GM12878 (cell line): ENCODE results near the gene SNAP29. TPM values are rescaled to one million over a fixed set of nuclear protein-coding genes. Genes with fewer than 3 reads are reported as not detected.

Experiments used
- ATAC-seq: fragments of 200-7000 bp; cut with Tn5 transposase; 3 replicates; pipeline ENCODE4 v1.9.1; 2020; ENCODE audit warnings: mild to moderate bottlenecking, moderate library complexity
- BruUV-seq: library from RNA; stranded (reverse); fragments of 400-500 nt; replicated peaks from 2 replicates; lab custom pipeline; 2021; lab: Mats Ljungman, UMichigan
- CTCF ChIA-PET: fragments of 300-600 bp; sonication (Branson Sonifier 250); formaldehyde crosslinking; extraction: SDS; loops from one replicate; lab custom pipeline; 2021; ENCODE audit warnings: inconsistent platforms; lab: Yijun Ruan, JAX
- POLR2A ChIA-PET: fragments of 350-600 bp; formaldehyde crosslinking; extraction: SDS; loops from one replicate; lab custom pipeline; 2021; ENCODE audit warnings: inconsistent platforms; lab: Charles Lee
- RAD21 ChIA-PET: fragments of 300-600 bp; sonication (Branson Sonifier 250); formaldehyde crosslinking; loops from one replicate; lab custom pipeline; 2023; ENCODE audit warnings: antibody characterized with exemption; ENCODE audit not compliant: unreplicated experiment; lab: Charles Lee
- SMC1A ChIA-PET: fragments of 300-600 bp; sonication (Branson Sonifier 250); formaldehyde crosslinking; loops from one replicate; lab custom pipeline; 2023; ENCODE audit not compliant: unreplicated experiment, uncharacterized antibody; lab: Charles Lee
- DNase-seq: peaks from one replicate; pipeline ENCODE4 v3.0.0-alpha.2; 2011; ENCODE audit warnings: low read depth, low spot score
- FAIRE-seq: peaks from 3 replicates; lab custom pipeline; 2011; peaks lifted over from hg19 to GRCh38; lab: Jason Lieb, UNC
- H2AFZ ChIP-seq: 2 replicates; pipeline ENCODE4 v1.6.0; 2011; ENCODE audit warnings: low read depth, low read length, control low read depth; ENCODE audit not compliant: control insufficient read depth
- H3K27ac ChIP-seq: 2 replicates; pipeline ENCODE4 v1.5.1; 2011; ENCODE audit warnings: control low read depth; ENCODE audit not compliant: control insufficient read depth, insufficient read depth
- H3K27me3 ChIP-seq, 2 experiments: replicated peaks in 1 of 2; 2 replicates each; pipeline versions ENCODE4 v1.6.0 to v1.6.1; 2011; ENCODE audit warnings: low read length in 1 of 2; ENCODE audit not compliant: control insufficient read depth in 2 of 2, insufficient read depth in 2 of 2
- H3K36me3 ChIP-seq, 2 experiments: 2 replicates each; pipeline ENCODE4 v1.5.1; 2011; ENCODE audit warnings: low read length in 1 of 2; ENCODE audit not compliant: control insufficient read depth in 2 of 2, insufficient read depth in 2 of 2
- H3K4me1 ChIP-seq: 2 replicates; pipeline ENCODE4 v1.6.1; 2011; ENCODE audit warnings: mild to moderate bottlenecking, low read length, moderate library complexity, mixed read lengths; ENCODE audit not compliant: control insufficient read depth, insufficient read depth
- H3K4me2 ChIP-seq: 2 replicates; pipeline ENCODE4 v1.6.0; 2011; ENCODE audit warnings: control low read depth; ENCODE audit not compliant: control insufficient read depth, insufficient read depth
- H3K4me3 ChIP-seq: fragments of 200-600 bp; sonication (generic); 2 replicates; pipeline ENCODE4 v1.5.1; 2016
- H3K79me2 ChIP-seq: 2 replicates; pipeline ENCODE4 v1.6.0; 2011; ENCODE audit warnings: low read length; ENCODE audit not compliant: control insufficient read depth, insufficient read depth
- H3K9ac ChIP-seq: 2 replicates; pipeline ENCODE4 v1.8.0; 2011; ENCODE audit warnings: low read length, control low read depth, mixed read lengths; ENCODE audit not compliant: control insufficient read depth, insufficient read depth
- H3K9me3 ChIP-seq: replicated peaks from 3 replicates; pipeline ENCODE4 v1.5.1; 2011; ENCODE audit warnings: mild to moderate bottlenecking, low read length; ENCODE audit not compliant: control insufficient read depth, insufficient read depth
- H4K20me1 ChIP-seq: 2 replicates; pipeline ENCODE4 v1.6.0; 2011; ENCODE audit not compliant: control insufficient read depth, insufficient read depth
- ATF7 ChIP-seq: fragments of 450-650 bp; IDR thresholded peaks from 2 replicates; pipeline ENCODE4 v1.6.1; 2016; ENCODE audit warnings: low read depth, mild to moderate bottlenecking
- CBFB ChIP-seq: IDR thresholded peaks from 2 replicates; pipeline ENCODE4 v1.6.1; 2016; ENCODE audit warnings: antibody characterized with exemption, low read depth
- CBX3 ChIP-seq: fragments of 200-600 bp; sonication (generic); IDR thresholded peaks from 2 replicates; pipeline ENCODE4 v1.6.1; 2016; ENCODE audit warnings: low read depth, borderline replicate concordance
- MYC ChIP-seq: IDR thresholded peaks from 2 replicates; pipeline ENCODE4 v1.6.1; 2011; ENCODE audit warnings: mild to moderate bottlenecking, low read length, moderate library complexity, inconsistent platforms; ENCODE audit not compliant: insufficient read depth, insufficient replicate concordance, insufficient read length, severe bottlenecking
- NFXL1 ChIP-seq: fragments of 450-650 bp; IDR thresholded peaks from 2 replicates; pipeline ENCODE4 v1.6.1; 2017; ENCODE audit warnings: antibody characterized with exemption, mild to moderate bottlenecking, borderline replicate concordance
- RB1 ChIP-seq: fragments of 450-650 bp; formaldehyde crosslinking; IDR thresholded peaks from 2 replicates; pipeline ENCODE4 v1.6.1; 2017; ENCODE audit warnings: mild to moderate bottlenecking, borderline replicate concordance
- RCOR1 ChIP-seq: conservative IDR thresholded peaks from 2 replicates; pipeline ENCODE4 v1.6.1; 2012; ENCODE audit warnings: low read depth, low read length, improper control_type of control experiment
- RELA ChIP-seq: fragments of 450-650 bp; IDR thresholded peaks from 2 replicates; pipeline ENCODE4 v1.8.0; 2014; ENCODE audit warnings: borderline replicate concordance; ENCODE audit not compliant: partially characterized antibody
- STAT1 ChIP-seq: fragments of 450-650 bp; conservative IDR thresholded peaks from 2 replicates; pipeline ENCODE4 v1.6.1; 2014; ENCODE audit warnings: antibody characterized with exemption, mild to moderate bottlenecking
- ZBED1 ChIP-seq: IDR thresholded peaks from 2 replicates; pipeline ENCODE4 v1.6.1; 2016; ENCODE audit warnings: borderline replicate concordance
- ZNF24 ChIP-seq: fragments of 450-650 bp; IDR thresholded peaks from 2 replicates; pipeline ENCODE4 v1.6.1; 2017; ENCODE audit warnings: antibody characterized with exemption, mild to moderate bottlenecking
- ZZZ3 ChIP-seq: IDR thresholded peaks from 2 replicates; pipeline ENCODE4 v1.6.1; 2011; ENCODE audit warnings: low read depth; ENCODE audit not compliant: control insufficient read depth, insufficient read length
- WGBS: methylation state at CpG from one replicate; pipeline ENCODE4 v1.1.6; 2016; ENCODE audit warnings: low lambda C conversion rate; ENCODE audit not compliant: insufficient replicate concordance, insufficient coverage; ENCODE audit errors: missing lambda C conversion rate; 5-methylcytosine and 5-hydroxymethylcytosine counted together
- in situ Hi-C: fragments of 300-500 bp; cut with MboI; formaldehyde crosslinking; loops from 9 replicates; pipeline ENCODE4 v1.14.3; 2018; ENCODE audit warnings: mixed read lengths
- intact Hi-C: fragments of 100-400 bp; cut with micrococcal nuclease; formaldehyde crosslinking; loops from one replicate; pipeline ENCODE4 v1.14.2; 2022; ENCODE audit not compliant: unreplicated experiment
- polyA plus RNA-seq, 11 experiments: library from polyadenylated mRNA; depleted of rRNA in 4 of 11; unstranded in 6 of 11; stranded (reverse) in 5 of 11; fragments of >200 nt; fragmentation: Nextera tagmentation in 4 of 11; fragmentation: Illumina TruSeq in 1 of 11; extraction: Ambion mirVana in 4 of 11; extraction: Trizol in 1 of 11; gene quantifications; 1 replicate in 1 of 11; 2 replicates in 10 of 11; pipeline versions ENCODE4 v1.2.1 to v1.2.3, GENCODE V29; 2011 to 2016; ENCODE audit warnings: inconsistent platforms in 2 of 11, missing spikeins in 2 of 11, low read depth in 1 of 11
- total RNA-seq, 4 experiments: library from RNA; depleted of rRNA in 3 of 4; stranded (reverse); fragments of >200 nt in 3 of 4; fragmentation: Illumina TruSeq in 1 of 4; extraction: Trizol in 1 of 4; gene quantifications; 2 replicates each; pipeline versions ENCODE4 v1.2.1 to v1.2.3, GENCODE V29; 2013 to 2021
- TF ChIP-seq, protein P1 (sequence below): IDR thresholded peaks from 2 replicates; pipeline ENCODE4 v1.6.1; 2012; ENCODE audit warnings: low read length, inconsistent platforms

Gene SNAP29
- total and polyA plus RNA-seq, 10 of the 15 experiments (the other 5 are each of a cell fraction or from before 2014, with no cell fraction given): 4.7 to 45.7 (median 27.9) TPM

DNA sequence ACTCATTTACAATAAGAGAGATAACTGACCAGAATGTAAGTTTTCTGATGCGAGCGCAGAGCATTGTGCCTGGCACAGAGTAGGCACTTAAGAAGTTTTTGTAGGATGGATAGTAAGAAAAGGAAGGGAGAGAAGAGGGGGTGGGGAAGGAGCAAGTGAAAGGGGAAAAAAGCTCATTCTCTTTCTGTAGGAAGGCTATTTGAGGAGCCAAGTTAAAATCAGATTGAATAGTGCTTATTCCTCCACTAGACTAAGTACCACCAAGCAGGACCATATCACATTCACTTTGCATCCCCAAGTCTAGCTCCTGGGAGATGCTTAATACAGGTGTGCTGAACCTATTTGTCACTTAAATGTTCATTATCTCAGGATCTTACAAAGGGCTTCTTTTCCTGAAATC lies 44.3 kb downstream of the SNAP29 start:
- RAD21 ChIA-PET: no interaction called here
- no peak overlapping the region for H3K9ac ChIP-seq
- H2AFZ ChIP-seq: no peak overlapping the region
- WGBS: 98% methylated on average over 2 of the region's 2 CpGs
- no peaks in the 10 kb centered on the region for H3K9me3 ChIP-seq
- no peak overlapping the region for H3K27ac ChIP-seq
- intact Hi-C loops: no loop called here
- no peak overlapping the region for H3K4me2 ChIP-seq
- TF ChIP-seq CBFB (no peak), NFXL1 (no peak), RELA (no peak)
- H3K79me2 ChIP-seq: no peaks in the 10 kb centered on the region
- in situ Hi-C loops: no loop called here
- BruUV-seq: no TSS peak
- ATAC-seq (no peak), DNase-seq (no peak), FAIRE-seq (no peak)
- no peaks in the 10 kb centered on the region for H3K4me1 ChIP-seq
- POLR2A ChIA-PET: no interaction called here
- H4K20me1 ChIP-seq: no peaks in the 10 kb centered on the region
- H3K36me3 ChIP-seq: no peaks in the 10 kb centered on the region
- CTCF ChIA-PET: no interaction called here
- SMC1A ChIA-PET: interaction anchor here (0.6 kb wide), 1 partner anchor 112 kb away, joined by 3 read pairs; no protein-coding TSS in a partner anchor
- H3K4me3 ChIP-seq: no peak overlapping the region
- no peaks in the 10 kb centered on the region for H3K27me3 ChIP-seq

DNA sequence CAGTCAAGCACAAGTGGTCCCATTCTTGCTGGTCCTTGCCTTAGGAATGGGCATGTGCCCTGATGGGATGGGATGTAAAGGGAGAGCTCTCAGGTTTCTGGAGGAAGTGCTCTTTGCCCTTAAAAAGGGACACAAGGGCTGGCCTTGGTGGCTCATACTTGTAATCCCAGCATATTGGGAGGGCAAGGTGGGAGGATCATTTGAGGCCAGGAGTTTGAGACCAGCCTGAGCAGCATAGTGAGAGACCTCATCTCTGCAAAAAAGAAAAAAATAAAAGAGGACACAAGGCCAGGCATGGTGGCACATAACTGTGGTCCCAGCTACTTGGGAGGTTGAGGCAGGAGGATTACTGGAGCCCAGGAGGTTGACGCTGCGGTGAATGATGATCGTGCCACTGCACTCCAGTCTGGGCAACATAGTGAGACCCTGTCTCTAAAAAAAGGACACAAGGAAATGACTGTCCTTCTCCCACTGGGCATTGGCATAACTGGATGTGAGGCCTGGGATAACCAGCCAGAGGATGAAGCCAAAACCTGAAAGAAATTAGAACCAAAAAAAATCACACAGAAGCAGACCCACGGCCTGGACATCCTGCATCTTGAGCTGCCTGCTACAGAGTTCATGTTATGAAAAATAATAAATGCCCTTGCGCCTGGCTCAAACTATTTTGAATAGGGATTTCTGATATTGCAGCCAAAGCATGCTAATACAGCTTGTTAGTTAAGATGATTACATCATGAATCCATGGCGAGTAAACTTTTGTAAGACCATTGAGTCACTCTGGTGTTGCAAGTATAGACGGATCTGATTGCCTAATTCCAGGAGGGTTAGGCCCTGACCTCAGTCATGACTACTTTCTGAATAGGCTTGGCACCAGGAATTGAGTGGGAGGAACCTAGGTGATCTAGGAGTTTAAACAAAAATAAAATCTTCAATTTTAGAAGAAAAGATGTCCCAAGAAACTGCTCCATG lies 45.5 kb downstream of the SNAP29 start:
- Histone ChIP-seq H3K36me3 (no peaks in the 10 kb centered on the region), H3K9ac (no peak overlapping the region), H3K4me1 (no peaks in the 10 kb centered on the region), H3K27ac (no peak overlapping the region), H3K4me2 (no peak overlapping the region), H4K20me1 (no peaks in the 10 kb centered on the region), H2AFZ (no peak overlapping the region), H3K4me3 (no peak overlapping the region), H3K9me3 (no peaks in the 10 kb centered on the region), H3K79me2 (no peaks in the 10 kb centered on the region), H3K27me3 (no peaks in the 10 kb centered on the region)
- TF ChIP-seq STAT1 (no peak), MYC (no peak), ZBED1 (no peak), CBX3 (no peak), RCOR1 (no peak), RB1 (no peak), ATF7 (no peak), ZZZ3 (no peak), ZNF24 (no peak)
- TF ChIP-seq, protein P1, sequence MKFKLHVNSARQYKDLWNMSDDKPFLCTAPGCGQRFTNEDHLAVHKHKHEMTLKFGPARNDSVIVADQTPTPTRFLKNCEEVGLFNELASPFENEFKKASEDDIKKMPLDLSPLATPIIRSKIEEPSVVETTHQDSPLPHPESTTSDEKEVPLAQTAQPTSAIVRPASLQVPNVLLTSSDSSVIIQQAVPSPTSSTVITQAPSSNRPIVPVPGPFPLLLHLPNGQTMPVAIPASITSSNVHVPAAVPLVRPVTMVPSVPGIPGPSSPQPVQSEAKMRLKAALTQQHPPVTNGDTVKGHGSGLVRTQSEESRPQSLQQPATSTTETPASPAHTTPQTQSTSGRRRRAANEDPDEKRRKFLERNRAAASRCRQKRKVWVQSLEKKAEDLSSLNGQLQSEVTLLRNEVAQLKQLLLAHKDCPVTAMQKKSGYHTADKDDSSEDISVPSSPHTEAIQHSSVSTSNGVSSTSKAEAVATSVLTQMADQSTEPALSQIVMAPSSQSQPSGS: no peak
- ChIA-PET CTCF (no interaction called here), SMC1A (interaction anchor here (0.6 to 1.0 kb wide), 2 partner anchors 9 to 921 kb away, joined by 3 read pairs; no protein-coding TSS in a partner anchor), RAD21 (no interaction called here), POLR2A (no interaction called here)
- BruUV-seq: no TSS peak
- ATAC-seq (no peak), FAIRE-seq (no peak), DNase-seq (no peak)
- intact Hi-C loops: no loop called here
- WGBS: 51% methylated on average over 7 of the region's 7 CpGs
- in situ Hi-C loops: no loop called here
